ENCODE measurements around the gene LGALSL.

LGALSL gene

DNA sequence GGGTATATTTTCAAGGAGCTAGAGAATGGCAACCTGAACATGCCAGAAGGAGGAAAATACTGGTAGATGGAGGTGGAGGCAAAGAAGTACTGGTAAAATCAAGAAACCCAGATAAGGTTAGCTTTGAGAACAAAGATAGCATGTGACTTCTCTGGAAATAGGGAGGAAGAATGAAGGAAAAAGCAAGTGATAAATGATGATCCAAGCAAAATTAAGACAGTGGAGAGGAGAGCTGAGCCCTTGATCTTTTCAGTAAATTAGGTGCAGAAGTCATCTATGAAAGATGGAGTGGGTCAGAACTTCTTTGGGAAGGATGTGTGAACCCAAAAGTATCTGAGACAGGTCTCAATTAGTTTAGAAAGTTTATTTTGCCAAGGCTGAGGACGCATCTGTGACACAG lies 44.5 kb downstream of the LGALSL start:
- DNase-seq (ENCODE audit: low spot score), result no peak

DNA sequence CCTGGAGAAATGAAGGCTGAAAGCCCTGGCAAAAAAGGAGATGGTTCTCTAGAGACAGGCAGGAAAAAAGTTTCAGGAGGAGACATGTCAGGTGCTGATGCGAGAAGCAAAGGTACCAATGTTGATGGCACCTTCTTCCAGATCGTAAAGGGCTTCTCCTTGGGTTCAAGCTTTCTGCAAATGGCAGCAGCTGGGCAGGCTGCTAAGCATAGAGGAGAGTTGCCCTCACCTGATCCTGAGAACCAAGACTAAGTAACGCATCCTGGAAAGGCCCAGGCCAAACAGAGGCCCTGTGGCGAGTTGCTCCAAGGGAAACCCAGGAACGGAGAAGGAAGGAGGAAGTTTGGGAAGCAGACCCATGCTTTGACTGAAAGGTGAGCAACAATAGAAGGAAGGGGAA lies 46.6 kb downstream of the LGALSL start:
- DNase-seq (ENCODE audit: low spot score), result no peak

DNA sequence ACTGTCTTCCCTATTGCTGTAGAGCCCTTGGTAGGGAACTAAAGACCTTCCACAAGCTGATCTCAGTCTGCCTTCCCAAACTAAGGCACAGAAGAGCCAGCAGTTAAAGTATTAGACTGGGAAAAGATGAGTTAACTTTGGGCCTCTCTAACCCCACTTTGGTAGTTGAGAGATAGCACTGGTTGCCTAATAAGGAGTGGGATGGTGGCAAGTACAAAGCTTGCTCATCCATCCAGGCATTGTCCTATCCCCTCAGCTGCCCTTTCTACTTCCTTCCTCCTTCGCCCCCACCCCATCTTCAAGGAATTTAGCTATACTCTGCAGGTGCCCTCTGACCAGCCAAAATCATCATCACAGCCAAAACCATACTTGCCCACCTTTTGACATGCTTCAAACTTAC lies 48.0 kb downstream of the LGALSL start:
- no peak for DNase-seq (ENCODE audit: low spot score)

DNA sequence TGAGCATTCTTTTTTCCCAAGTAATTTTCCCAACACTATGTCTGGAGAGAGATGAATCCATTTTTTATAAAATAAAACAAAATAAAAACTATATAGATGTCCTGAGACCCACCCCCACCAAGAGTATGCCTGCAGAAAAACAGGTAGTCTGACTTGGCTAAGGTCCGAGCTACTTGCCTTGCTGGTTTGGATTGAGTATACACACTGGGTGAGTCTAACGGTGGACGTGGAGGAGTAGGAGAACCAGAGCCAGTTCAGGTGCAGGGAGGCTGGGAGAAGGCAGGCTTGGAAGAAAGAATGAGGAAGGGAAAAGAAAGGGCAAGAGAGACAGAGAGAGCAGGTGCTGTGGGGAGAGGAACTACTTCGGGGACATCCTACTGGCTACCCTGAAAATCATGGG lies 48.9 kb downstream of the LGALSL start:
- DNase-seq (ENCODE audit: low spot score), result no peak

DNA sequence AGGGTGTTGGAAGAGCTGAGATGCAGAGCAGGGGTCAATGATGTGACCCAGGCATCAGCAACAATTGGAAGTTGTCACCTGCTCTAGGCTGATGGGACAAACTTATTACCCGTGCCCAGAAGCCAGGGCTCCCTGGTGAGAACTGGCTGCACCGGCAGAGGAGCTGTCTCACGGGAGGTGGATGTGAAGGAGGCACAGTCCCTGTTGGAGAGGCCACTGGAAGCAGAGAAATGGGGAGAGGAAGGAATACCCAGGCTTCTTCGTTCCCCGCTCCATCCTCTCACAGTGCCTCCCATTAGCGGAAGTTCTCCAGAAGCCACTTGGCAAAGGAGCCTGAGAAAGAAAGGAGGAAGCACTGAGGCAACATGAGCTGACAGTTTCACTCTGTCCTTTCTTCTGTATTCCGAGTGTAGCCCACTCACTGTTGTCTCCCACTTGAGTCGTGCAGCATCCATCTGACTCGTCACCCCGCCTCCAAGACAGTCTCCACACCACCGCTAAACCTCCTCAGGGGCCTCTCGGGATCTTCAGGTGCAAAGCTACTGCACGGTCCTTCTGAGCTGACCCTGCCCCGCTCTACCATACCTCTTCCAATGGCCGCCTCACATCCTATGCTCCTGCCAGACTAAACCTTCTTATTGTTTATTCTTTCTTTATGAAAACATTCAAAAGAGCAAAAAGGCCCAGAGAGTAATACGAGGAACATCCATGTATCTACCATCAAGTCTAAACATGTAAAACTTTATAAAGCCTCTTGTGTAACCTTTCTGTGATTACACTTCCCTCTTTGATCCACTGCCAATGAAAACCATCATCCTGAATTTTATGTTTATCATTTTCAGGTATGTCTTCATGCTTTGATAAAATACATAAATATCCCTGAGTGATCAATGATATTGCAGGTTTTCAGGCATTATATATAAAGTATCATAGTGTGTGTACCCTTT lies 51.1 kb downstream of the LGALSL start:
- no peak for DNase-seq (ENCODE audit: low spot score)

DNA sequence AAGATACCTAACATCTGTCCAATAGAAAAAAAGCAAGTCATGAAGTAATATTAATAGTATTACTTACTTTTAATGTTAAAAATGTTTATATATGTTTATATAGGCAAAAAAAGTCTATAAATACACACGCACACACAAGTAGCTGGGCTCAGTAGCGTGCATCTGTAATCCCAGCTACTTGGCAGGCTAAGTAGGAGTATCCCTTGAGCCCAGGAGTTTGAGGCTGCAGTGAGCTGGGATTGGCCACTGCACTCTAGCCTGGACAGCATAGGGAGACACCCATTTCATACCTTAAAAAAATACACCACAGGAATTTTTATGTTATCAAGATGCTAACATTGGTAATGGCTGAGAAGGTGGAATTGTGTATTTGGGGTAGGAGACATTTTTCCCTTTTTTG lies 52.7 kb downstream of the LGALSL start:
- no peak for DNase-seq (ENCODE audit: low spot score)

All from SW480 (cell line).